GOT3 (cell line): ENCODE data around the gene SLC15A2.

ENCODE experiments used
- DNase-seq: peaks from one replicate; lab custom pipeline; 2025; ENCODE audit warnings: mixed read lengths; lab: John Stamatoyannopoulos, UW

The SLC15A2 gene

DNA sequence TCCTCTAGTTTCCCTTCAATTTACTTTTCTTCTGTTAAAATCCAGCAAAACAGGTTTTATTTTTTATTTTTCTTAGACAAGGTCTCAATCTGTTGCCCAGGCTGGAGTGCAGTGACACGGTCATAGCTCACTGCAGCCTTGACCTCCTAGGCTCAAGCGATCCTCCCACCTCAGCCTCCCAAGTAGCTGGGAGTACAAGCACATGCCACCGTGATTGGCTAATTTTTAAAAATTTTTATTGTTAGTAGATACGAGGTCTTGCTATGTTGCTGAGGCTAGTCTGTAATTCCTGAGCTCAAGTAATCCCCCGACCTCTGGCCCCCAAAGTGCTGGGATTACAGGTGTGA, 86.2 kb downstream of the SLC15A2 start:
- DNase-seq: no peak

DNA sequence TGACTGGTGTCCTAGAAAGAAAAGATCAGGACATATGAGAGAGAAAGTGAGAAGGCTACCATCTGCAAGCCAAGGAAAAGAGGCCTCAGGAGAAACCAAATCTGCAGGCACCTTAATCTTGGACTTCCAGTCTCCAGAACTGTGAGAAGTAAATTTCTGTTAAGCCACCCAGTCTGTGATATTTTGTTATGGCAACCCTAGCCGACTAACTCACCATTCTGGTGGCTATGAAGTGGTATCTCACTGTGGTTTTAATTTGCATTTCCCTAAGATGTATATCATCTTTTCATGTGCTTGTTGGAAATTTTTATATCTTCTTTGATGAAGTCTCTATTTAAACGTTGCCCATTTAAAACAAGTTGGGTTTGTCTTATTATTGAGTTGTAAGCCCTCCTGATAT, 87.3 kb downstream of the SLC15A2 start:
- no peak for DNase-seq

DNA sequence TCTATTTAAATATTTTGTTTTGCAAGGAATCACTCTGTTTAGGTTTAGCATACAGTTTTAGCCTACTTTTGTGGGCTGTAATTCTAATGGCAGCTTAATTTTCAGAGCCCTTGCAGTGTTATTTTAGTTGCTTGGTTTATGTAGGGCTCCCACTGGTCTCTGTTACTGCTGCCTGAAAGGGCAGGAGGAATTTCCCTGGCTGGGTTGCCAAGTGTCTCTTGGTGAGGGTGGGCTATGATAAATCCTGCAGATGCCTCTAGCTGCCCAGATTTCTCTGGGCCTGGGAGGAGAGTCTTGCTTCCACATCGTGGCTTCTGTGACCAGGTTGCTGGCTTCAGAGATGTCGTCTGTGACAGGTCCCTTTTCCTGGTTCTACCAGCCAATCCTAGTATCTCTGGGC, 91.6 kb downstream of the SLC15A2 start:
- DNase-seq: no peak

DNA sequence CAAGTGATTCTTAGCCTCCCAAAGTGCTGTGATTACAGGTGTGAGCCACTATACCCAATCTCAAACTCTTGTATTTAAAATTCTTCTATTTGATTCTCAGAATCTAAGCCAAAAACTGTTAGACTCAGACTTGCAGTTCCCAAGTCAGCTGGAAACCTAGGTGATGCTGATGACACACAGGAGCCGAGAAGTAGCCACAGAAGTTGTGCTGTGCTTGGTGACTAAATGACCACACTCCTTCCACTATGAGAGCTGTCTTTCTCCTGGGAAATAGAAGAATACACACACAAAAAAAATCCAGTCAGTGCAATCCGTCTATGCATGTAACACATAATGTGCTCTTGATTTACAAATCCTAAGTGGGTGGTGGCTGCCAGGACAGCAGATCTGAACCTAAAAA, 93.9 kb downstream of the SLC15A2 start:
- no peak for DNase-seq

DNA sequence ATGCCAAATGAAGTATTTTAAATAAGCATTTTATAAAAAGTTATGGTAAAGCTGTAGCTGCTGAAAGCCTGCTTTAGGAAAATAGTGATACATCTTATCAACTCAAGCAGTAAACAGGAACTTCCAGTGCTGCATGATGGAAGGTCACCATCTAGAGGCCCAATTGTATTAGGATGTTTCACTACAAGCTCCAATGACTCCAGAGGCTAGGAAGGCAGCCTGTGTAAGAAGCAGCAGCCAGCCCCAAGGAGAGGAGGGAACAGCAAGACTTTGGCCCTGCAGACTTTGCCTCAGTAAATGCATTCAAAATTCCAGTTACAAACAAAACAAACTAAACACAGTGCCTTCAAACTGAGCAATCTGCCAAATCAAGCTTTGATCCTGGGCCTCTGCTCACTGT, 95.7 kb downstream of the SLC15A2 start:
- no peak for DNase-seq

DNA sequence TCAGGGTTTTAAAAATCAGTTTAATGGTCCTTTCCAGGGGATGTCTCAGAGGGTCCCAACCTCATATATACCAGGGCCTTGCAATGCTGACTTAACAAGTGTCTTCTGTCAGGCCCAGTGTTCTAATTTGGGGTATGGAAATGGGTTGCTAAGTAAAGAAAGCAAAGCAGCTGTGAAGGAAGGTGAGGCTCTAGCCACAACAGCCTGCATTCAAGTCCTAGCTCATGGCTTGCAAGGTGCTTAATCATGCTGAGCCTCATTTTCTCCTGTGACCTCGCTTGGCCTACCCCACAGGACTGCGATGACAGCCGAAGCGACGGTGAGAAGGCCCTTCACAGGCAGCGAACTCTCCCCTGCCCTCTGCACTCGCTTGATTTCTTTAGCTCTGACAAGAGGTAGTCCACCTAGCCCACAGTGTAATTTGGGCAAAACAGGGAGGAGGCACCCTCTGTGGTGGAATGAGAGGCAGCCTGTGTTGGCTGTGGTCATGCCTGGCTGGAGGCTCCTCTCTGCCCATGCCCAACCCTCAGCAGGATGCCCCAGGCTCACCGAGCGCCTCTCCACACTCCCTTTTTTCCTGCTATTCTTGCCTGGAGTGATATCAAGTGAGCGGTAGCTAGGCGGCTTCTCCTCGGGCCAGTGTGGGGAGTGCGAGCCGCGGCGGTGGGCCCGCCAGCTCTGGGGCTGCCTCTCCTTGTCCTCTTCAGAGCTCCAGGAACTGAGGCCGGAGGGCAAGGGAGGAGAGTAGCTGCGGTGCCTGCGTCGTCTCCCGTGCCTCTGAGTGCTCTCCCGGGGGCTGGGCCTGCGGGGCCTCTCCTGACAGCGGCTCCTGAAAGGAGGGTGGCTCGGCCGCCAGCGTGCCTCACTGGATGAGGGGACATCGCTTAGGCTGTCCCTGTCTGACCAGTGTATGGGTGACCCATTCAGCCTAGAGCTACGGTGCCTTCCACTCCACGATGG, 98.7 kb downstream of the SLC15A2 start:
- DNase-seq: no peak
